NCI-H748 (cell line): ENCODE results near the gene GMPS.
"Not testable (repeated sequence)": the region's sequence is repeated elsewhere in the genome, so short reads cannot be mapped to it uniquely, and the experiment has no call there.

Experiments
- DNase-seq: peaks from one replicate; lab custom pipeline; 2025; ENCODE audit not compliant: unreplicated experiment; lab: John Stamatoyannopoulos, UW

Gene GMPS

DNA sequence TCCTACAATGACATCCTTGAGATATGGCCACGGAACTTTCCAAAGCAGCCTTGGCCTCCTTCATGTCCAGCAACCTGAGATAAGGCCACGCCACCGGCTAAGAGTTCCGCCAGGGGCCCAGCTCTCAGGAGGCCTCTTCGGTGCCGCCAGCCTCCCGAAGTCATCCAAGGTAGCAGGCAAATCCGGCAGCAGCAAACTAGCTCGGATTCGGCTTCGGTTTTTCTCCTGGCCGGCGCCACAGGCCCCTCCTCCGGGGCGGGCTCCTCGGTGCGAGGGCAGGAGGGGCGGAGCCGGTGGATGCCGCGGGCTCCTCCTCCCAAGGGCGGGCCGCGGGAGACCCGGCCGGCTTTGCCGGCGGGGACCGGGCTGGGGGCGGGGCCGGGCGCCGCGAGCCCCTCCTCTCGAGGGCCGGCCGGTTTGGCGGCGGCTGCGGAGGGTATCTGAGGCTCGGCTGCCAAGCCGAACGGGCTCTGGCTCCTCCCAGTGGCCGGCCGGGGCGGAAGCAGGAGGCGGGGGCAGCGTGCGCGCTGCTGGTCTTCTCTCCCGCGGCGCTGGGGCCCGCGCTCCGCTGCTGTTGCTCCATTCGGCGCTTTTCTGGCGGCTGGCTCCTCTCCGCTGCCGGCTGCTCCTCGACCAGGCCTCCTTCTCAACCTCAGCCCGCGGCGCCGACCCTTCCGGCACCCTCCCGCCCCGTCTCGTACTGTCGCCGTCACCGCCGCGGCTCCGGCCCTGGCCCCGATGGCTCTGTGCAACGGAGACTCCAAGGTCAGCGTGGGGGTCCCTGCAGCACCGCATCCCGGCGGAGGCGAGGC is at the start of gene GMPS:
Gene GMPS (plus strand): TSS at position 518 of the 812 bp plus-strand sequence. CDS start 221 bp downstream, at position 739.
- peak; percentile 97 for DNase-seq

DNA sequence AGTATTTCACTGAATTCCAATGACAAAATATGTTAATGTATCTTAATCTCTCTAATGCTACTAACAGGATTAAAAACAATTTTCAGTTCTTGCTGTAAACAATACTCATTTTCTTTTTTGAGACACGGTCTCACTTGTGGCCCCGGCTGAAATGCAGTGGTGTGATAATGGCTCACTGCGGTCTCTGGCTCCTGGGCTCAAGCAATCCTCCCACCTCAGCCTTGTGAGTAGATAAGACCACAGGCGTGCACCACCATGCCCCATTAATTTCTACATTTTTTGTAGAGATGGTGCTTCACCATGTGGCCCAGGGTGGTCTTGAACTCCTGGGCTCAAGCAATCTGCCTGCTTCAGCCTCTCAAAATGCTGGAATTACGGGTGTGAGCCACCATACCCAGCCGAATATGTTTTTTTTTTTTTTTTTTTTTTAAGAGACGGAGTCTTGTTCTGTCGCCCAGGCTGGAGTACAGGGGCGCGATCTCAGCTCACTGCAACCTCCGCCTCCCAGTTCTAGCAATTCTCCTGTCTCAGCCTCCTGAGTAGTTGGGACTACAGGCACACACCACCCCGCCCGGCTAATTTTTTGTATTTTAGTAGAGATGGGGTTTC is 41.9 kb upstream of the GMPS start:
- not testable (repeated sequence) for DNase-seq

DNA sequence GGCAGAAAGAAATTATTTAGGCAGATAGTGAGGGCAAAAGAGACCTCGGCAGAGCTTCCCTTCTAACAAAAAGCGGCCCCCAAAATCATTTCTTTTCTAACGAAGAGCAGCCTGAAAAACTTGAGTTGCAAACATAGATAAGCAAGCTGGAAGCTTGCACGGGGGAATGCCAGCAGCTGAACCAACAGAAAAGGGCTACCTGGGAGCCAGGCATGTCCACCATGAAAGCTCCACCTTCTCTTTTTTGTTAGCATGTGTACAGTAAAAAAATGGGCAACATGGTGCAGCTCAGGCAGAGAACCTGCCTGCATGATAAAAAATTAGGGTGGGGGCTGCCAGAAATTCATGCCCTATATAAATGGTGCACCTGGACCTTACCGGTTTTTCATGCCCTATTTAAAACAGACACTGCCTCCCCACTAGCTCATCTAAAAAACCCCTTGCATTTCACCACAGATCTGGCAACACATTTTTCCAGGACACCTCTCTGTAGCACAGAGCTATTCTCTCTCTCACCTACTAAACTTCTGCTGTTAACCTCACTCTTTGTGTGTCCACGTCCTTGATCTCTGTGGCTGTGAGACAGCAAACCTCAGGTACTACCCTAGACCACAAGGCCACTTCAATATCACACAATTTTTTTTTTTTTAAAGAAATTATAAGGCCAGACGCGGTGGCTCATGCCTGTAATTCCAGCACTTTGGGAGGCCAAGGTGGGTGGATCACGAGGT is 34.9 kb upstream of the GMPS start:
- DNase-seq: no peak

DNA sequence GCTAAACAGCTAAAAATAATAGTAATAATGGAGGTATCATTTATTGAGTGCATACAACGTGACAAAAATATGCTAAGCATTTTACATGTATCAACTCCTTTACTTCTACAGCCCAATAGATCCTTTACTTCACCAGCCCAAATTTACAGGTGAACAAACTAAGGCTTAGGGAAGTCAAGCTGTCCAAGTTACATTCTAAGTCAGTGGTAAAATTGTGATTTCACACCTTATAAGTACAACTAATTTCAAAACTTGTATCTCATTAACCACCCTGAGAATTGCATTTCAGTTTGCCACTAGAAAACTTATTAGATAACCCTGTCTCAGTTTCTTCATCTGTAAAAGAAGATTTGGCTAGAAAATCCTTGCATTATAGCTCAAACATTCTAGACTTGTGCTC is 26.9 kb upstream of the GMPS start:
- DNase-seq: no peak

DNA sequence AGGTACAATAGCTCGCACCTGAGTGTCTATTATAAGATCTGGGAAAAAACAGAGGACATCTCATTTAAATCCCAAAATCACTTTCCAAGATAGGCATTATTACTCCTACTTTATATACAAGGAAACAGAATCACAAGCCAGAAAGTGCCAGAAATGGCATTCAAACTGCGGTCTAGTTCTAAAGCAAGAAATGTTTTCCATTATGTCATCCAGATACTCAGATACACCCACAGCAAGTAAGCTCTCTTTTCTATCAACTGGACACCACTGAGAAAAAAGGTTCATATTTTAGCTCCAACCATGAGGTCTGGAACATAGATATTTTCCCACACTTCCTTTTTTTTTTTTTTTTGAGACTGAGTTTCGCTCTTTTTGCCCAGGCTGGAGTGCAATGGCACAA is 24.3 kb upstream of the GMPS start:
- DNase-seq: no peak

DNA sequence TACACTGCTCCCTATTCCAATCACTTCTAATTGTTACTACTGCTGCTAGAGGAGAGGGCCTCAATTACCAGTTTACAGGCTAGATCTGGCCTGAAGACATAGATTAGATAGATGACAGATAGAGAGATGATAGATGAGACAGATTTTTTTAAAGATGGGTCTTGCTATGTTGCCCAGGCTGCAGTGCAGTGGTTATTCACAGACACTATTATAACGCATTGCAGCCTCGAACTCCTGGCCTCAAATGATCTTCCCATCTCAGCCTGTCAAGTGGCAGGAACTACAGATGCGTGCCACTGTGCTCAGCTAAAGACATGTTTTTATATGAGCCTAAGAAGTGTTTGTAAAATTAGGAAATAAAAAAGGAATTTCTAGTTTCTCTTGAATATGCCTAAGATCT is 22.5 kb upstream of the GMPS start:
- DNase-seq: no peak

DNA sequence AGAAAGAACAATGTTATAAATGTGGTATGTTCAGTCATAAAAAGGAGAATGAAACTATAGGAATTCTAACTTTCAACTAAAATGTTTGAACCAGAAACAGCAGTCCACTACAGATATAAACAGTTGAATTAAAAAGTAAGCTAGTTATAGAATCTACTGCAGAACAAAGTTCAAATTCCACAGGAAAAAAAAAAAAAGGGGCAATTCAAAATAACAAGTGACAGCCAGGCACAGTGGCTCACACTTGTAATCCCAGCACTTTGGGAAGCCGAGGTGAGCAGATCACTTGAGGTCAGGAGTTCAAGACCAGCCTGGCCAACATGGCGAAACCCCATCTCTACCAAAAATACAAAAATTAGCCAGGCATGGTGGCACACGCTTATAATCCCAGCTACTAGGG is 21.0 kb upstream of the GMPS start:
- DNase-seq: not testable (repeated sequence)

DNA sequence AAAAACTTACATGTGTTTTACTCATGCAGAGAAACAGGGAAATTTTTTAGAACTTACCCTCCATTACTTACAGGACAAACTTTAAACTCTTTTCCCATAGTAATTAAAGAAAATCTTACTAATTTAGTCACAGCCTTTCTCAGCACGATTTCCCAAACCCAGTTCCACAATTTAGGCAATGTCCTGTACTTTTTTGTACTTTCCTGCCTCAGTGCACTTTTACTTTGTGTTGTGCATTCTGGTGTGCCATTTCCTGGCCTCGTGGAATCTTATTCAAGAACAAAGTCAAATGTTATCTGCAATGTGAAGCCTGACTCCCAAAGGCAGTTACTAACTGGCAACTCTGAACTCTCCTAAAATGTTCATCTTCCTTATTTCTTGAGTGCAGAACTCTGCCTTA is 18.1 kb upstream of the GMPS start:
- no peak for DNase-seq

DNA sequence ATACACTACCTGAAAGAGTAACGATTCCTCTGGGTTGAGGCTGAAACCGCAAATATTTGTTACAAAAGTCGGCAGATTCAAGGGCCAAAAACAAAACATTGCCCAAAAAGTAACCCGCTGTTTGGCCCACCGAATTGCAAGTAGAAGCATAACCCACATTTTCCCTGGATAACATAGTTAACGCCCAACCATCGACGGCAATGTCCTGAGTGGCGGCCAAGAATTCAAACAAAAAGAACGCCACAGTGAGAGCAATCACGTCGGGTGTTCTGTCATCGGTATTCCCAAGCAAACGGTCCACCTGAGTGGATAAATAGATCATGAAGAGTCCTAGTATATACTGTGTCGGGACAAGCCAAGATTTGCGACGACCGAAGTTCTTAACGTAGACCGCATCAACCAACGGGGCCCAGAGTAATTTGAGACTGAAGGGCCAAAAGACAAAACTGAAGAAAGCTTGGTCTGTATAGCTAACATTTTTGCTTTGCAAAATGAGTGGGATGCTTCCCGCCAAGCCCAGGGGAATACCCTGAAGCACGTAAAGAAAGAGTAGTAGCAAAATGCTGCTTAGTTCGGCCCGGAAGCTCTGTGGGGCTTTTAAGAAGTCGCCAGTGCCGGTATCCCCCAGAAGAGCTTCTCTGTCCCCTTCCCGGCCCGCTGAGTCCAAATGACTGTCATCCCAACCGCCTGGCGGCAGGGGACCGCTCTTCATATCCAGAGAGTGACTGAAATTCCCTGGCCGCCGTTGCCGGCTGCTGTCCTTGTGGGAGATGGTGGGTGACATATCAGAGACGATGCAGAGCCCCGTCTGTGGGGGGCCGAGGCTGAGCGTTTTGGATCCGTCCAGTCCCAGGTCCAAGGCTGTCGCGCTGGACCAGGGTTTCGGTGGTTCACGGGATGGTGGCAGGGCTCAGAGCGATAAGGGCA is 17.0 kb upstream of the GMPS start:
- peak; percentile 37 for DNase-seq

DNA sequence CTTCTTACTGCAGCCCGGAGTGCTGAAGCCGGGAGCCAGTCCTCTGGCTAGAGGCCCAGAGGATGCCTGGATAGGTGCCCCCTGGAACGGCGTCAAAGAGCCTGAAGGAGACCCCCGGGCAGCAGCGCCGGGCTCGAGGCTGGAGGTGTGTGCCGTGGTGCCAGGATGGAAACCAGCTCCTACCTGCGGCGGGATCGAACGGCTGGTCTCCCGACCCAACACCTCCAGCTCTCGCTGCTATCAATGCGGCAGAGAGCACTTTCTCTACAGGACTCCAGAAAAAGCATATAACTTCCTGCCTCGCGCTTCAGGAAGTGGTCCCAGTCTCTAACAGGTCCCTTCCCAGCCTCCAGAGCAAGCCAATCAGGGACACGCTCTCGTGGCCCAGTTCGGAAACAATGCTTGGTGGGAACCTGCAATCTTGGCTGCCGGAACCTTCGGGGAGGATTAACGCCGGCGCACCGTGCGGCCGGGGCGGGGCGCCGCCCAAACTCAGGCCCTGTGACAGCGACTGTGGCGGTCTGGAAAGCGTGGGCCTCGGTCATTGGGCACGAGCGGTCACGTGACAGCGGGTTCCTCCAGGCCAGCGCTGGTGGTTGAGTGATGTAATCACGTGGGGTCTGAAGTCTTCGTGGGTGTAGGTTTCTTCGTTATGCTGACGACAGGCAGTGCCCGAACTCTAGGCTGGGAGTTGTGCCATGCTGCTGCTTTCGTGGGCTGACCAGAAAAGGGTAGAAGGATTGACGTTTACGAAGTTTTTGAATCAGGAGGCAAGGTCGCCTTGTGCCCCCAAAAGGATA is 16.1 kb upstream of the GMPS start, which contains the start of gene SLC33A1:
Gene SLC33A1 (minus strand): TSS at position 287 of the 800 bp plus-strand sequence. CDS start 430 bp downstream, outside the sequence.
- DNase-seq: peak; percentile 97

DNA sequence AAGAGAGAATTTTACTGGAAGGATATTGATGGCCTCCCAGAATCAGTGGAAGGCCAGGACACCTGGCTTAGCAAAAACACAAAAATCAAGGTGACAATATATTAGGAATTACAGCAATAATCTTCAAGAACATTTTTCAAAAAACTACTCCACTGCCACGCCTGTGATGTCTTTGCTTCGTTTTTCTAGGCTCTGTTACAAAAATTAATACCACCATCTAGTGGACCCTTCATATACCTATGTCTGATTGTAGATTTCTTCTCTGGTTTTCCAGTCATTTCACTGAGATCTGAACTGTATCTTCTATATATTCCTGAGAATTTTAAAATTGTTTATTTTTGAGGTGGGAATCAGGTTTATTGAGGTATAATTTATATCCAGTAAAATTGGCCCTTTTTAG is 10.6 kb upstream of the GMPS start:
- DNase-seq: no peak

DNA sequence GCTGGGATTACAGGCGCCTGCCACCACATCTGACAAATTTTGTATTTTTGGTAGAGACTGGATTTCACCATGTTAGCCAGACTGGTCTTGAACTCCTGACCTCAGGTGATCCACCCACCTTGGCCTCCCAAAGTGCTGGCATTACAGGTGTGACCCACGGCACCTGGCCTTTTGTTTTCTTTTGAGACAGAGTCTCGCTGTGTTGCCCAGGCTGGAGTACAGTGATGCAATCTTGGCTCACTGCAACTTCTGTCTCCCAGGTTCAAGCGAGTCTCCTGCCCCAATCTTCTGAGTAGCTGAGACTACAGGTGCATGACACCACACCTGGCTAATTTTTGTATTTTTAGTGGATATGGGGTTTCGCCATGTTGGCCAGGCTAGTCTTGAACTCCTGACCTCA is 10.0 kb upstream of the GMPS start:
- not testable (repeated sequence) for DNase-seq

DNA sequence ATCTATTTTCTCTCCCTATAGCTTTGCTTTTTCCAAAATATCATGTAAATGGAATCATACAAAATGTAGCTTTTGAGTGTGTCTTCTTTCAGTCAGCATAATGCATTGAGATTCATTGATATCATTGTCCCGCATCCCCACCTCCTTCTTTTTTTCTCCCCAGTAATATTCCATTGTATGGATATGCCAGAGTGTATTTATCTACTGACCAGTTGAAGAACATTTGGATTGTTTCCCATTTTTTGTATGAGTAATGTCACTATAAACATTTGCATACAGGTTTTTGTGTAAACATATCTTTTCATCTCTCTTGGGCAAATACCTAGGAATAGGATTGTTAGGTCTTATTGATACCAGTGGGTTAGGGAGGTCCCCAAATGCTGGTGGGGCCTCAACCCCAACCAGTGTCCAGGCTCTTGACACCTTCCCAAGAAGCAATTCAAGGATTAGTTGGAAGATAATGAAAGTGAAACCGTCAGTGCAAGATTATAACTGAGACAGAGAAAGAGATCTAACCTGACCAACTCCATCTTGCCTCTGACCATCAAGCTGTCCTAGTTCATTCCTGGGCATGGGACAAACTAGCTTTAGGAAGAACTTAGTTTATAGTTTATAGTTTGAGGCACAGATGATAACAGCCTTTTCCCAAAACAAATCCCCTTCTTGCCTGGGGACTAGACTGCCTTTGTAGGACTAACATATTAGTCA is 8.8 kb upstream of the GMPS start:
- DNase-seq: no peak

DNA sequence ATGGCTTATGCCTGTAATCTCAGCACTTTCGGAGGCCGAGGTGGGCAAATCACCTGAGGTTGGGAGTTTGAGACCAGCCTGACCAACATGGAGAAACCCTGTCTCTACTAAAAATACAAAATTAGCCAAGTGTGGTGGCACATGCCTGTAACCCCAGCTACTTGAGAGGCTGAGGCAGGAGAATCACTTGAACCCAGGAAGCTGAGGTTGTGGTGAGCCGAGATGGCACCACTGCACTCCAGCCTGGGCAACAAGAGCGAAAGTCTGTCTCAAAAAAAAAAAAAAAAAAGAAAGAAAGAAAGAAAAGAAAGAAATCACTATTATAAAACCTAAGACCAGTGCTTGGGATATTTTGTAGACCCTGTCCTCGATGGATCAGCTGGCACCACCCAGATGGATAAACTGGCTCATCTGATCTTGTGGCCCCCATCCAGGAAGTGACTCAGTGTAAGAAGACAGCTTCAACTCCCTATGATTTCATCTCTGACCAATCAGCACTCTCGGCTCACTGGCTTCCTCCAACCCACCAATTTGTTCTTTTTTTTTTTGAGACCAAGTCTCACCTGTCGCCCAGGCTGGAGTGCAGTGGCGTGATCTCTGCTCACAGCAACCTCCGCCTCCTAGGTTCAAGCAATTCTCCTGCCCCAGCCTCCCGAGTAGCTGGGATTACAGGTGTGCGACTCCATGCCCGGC is 8.0 kb upstream of the GMPS start:
- not testable (repeated sequence) for DNase-seq

DNA sequence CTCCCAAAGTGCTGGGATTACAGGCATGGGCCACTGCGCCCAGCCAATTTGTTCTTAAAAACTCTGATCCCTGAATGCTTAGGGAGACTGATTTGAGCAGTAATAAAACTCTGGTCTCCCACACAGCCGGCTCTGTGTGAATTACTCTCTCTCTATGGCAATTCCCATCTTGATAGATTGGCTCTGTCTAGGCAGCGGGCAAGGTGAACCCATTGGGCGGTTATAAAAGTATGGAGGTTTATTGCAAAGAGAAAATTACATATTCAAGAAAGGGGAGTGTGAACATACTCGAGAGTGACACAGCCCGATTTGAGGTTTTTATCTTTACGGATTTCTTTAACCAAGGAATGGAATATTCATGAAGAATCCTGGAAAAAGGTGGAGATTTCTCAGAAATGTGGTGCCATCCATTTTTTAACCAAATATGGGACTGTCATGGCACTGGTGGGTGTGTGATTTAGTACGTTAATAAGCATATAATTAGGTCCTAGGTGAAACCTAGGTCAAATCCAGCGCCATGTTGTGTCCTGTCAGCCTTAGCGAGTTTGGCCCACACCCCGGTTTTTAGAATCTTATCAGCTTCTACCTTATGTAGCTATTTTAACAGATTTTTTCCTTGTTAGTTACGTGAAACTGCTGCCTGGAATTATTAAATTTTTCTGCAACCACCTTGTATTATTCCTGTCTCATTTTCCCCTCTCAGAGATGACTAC is 7.2 kb upstream of the GMPS start:
- no peak for DNase-seq

DNA sequence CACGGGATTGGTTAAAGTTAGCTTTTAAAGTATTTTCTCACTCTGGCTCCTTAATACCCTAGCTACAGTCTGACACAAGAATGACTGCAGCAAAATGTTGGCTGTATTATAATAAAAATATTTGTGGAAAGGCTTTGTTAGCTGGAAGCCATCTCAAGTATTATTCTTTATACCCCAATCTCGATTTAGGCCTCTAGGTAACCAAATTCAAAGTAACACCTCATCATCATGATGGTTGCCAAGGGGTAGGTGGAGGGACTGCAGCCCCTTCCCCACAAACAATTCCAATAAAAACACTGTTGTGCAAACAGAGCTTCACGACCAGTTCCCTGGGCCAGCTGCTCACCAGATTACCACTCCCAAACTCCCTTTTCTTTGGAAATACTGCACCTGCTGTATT is 759 bp upstream of the GMPS start:
- DNase-seq: peak; percentile 47

DNA sequence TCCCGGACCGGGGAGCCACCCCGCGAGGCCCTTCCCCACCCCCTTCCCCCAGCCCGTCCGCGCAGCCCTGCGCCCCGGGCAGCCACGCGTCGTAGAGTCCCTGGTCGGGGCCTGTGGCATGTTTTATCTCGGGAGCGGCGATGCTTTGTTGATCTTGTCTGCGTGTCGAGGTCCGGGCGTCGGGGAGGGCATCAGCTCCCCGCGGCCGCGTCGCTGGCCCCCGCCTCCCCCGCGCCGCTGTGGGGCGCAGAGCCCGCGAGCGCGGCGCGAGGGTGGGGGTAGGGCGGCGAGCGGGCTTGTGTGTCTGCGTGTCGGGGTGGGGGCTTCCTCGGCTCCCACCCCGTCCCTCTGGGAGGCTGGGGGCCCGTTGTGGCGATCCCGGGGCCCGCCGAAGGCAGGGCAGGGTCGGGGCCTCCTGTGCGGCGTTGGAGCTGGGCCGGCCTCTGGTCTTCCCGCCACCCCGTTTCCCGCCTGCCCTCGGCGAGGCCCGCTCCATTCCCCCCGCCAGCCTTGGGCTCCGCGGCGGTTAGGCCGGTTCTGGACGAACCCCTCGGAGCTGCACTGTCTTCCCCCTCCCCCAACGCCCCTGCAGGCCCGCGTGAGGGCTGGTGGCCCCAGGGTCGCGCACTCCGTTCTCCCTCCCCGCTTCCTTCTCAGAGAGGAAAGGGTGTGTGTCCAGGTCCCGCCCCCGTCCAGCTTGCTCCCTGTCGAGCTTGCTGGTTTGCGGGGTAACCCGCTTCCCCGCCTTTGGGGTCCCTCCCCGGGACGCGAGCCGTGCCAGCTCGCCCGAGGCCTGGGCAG is 695 bp downstream of the GMPS start:
- DNase-seq: peak; percentile 27
